Colon (tissue), 2 donors: ENCODE measurements around the gene SLC22A4.

ENCODE experiments used
- FAIRE-seq: peaks from 2 replicates; lab custom pipeline; 2012; peaks lifted over from hg19 to GRCh38; lab: Jason Lieb, UNC
- donor health status: control.
- donor health status: control.

Gene SLC22A4

DNA sequence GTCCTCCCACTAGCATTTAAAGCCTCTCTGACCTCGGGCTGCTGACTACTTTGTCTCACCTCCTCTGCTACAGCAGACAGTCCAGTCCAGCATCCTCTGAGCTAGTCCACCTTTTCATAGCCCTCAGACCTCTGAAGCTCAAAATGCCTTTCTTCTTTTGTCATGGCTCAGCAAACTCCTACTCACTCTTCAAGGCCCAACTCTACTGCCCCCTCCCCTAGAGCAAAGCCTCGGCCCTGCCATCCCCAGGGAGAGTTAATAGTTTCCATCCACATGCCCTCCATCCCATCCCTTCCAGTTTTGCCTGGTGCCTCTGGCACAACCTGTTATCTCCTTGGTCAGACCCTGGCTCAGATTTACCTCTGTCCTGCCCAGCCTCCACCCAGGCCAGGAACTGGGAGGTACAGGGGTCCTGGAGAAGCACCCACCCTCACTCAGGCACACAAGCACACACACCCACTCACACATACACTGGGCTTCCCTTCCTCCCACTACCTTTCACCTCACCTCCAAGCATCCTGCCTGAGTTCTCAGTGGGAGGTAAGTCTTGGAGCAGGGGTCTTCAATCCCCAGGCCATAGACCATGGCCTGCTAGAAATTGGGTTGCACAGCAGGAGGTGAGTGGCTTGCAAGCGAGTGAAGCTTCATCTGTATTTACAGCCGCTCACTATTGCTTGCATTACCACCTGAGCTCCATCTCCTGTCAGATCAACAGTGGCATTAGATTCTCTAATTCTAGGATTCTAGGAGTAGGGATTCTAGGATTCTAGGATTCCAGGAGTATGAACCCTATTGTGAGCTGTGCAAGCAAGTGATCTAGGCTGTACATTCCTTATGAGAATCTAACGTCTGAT lies 18.6 kb upstream of the SLC22A4 start:
- FAIRE-seq, result no peak

DNA sequence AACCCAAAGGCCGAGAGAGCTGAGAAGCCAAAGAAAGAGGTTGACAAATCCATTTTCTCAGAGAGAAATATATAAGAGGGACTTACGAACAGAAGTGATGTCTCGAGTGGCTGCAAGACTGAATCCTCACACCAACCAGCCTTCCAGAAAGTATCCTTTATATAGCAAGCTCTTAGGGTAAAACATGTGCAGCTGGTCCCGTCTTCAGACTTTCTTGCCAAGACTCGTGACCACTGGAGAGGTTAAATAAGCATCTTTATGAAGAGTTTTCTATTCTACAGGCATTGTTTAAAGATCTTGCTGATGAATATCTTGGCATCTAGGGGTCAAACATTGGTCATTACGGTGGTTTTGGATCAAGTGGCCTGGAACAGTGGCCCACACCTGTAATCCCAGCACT lies 16.9 kb upstream of the SLC22A4 start:
- no peak for FAIRE-seq

DNA sequence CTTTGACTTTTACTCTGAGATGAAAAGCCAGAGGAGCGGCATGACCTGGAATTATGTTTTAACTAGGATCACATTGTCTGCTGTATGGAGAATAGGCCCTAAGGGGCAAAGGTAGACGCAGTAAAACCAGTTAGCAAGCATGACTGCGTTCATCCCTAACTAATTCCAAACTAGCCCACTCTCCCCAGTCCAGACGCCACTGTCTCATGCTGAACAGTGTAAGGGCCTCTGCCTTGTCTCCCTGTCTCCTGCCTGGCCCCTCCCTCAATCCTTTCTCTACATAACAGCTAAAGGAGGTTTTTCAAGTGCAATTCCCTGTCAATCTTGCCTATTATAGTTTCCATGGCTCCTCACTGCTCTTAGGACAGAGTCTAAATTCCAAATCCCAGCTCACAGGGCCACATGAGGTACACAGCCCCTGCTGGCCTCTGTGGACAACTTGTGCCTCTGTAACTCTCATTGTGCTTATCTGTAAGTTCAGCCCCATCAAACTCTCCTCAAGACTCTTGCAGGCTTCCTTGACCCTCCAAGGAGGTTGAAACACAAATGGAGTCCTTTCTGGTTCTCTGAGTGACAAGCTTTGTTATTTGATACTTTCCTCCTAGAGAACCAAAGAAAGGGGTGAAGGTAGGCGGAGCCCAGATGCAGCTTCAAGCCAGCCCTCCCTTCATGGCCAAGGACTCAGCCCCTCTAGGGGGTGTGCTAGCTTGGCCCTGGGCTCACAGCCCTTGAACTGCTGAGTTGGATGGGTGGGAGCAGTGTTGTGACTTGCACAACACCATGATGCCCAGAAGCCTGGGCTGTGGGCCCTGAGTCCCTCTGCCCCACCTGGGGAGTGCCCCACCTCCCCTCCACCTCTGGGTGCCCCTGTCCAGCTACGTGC lies 16.0 kb upstream of the SLC22A4 start:
- no peak for FAIRE-seq

- no peak for FAIRE-seq
Measured at GRCh38 chr5:132279801-132280200, 14.4 kb upstream of the SLC22A4 start.

GRCh38 chr5:132280371-132281240 lies 13.6 kb upstream of the SLC22A4 start:
- FAIRE-seq, result no peak

DNA sequence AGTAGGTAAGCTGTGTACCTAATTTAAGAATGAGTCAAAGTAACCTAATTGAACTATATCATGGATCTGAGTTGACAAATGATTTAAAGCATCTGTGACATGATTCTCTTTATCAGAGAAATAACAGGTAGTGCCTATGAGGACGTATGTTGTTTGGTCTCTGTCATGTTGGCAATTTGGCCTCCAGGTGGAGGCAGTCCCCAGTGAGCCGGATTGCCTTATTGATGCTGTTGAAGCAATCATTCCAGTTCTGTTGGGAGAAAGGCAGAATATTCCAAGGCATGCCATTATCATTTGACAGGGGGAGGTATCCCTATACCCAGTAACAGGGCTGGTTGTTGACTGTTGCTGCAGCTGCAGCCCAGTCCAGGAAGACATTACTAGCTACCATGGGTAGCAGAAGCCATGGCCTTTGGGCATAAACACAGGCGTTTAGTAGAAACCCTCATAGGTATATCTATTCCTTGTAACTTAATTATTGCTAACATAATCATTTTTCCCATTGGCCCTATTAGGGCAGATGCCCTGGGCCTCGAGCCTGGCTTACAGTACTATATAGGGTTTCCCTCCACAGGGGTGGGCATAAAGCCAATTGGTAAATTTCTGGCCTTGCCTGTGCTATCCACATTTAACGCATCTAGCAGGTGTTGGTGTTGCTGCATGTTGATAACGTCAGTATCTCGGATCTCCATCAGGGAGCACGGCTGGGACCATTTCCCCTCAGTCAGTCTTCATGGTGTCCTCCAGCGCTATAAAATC lies 12.2 kb upstream of the SLC22A4 start:
- FAIRE-seq, result no peak

- no peak for FAIRE-seq
Measured at GRCh38 chr5:132283423-132284043, 10.7 kb upstream of the SLC22A4 start.

DNA sequence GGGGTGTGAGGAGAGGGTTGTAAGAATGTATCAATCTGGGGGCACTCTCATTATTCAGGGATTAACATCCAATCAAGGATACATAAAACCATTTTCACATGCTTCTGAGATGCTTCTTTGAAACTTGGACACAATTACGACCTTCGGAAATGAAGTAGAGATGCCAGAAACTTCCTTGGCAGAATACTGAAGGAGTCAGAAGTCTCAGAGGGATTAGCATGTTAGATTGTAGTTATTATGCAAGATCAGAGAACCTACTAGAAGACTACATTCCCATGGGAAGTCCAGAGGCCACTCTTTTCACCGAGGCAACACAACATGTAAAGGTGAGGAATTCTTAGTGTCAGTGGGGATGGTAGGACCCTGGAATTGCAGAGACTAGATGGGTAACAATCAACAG lies 5.1 kb upstream of the SLC22A4 start:
- no peak for FAIRE-seq

DNA sequence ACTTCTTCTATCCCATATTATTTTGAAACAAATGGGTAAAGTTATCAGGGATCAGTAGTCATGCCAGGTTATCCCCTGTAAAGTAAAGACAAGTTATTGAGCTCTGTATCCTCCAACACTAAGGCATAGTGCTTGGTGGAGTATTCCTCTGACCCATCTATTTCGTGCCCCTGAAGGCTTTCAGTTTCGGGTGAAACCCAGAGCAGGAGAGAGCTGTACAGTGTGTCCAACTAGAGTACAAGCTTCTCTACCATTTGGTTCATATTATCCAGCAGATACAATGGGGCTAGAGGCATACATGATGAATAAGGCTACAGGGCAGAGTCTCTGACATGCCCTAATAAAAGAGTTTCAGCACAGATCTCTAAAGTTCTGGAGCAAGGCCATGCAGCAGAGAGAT lies 3.2 kb upstream of the SLC22A4 start:
- no peak for FAIRE-seq

GRCh38 chr5:132293066-132293991 lies 865 bp upstream of the SLC22A4 start:
- FAIRE-seq, result no peak

DNA sequence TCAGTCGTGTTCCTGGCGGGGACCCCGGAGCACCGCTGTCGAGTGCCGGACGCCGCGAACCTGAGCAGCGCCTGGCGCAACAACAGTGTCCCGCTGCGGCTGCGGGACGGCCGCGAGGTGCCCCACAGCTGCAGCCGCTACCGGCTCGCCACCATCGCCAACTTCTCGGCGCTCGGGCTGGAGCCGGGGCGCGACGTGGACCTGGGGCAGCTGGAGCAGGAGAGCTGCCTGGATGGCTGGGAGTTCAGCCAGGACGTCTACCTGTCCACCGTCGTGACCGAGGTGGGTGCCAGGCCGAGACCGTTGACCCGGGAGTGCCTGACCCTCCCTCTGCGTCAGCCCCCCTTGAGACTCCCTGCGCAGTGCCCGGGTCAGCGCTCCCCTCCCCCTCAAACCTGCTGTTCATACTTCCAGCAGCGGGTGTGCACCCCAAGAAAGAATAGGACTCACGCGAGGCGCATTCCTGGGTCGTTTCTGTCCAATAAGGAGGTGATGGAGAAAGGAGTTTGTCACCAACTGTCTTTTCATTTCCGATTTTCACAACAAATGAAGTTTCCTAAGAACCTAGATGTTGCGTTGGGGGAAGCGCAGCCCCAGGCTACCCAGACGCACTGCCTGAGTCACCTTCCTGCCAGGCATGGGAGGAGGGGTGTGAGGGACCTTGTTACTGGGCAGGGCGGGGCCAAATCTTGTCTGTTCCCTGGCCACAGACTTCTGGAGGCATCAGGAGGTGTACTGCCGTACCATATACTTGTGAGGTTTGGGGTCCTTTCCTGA lies 722 bp downstream of the SLC22A4 start:
- no peak for FAIRE-seq

DNA sequence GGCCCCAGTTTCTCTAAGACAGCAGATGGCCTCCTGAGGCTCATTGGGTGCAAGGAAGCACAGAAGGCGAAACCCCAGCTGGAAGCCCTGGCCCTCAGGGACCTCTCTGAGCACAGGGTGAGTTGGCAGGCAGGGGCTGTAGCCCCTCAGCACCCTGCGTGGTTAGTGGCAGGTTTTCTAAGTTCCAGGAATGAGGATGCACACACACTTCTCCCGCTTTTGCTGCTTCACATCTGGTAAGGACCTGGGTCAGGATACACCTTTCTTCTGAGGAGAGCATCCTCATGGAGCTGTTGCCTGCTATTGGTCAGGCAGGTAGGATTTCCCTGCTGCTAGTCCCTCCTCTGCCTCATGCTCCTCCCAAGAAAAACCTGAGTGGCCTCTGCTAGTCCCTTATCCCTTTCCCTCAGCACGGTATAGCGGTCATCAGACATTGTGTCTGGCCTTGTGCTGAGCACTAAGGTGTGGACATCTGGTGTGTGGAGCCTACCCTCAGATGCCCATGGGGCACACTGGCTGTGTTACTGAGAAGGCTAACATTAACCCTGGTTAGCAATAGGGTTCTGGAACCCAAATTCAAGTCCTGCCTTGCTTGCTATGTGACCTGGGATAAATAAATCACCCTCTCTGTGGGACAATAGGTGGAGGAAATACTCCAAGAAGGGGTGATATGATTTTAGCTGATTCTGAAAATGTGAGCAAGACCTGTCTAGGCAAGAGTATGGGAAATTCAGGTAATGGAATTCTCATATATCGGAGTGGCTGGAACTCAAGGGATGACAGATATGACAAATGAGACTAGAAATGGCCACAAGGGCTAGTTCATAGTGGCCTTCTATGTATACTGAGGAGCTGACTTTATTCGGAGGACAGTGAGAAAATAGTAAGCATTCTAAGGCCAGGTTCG lies 1.6 kb downstream of the SLC22A4 start:
- no peak for FAIRE-seq

DNA sequence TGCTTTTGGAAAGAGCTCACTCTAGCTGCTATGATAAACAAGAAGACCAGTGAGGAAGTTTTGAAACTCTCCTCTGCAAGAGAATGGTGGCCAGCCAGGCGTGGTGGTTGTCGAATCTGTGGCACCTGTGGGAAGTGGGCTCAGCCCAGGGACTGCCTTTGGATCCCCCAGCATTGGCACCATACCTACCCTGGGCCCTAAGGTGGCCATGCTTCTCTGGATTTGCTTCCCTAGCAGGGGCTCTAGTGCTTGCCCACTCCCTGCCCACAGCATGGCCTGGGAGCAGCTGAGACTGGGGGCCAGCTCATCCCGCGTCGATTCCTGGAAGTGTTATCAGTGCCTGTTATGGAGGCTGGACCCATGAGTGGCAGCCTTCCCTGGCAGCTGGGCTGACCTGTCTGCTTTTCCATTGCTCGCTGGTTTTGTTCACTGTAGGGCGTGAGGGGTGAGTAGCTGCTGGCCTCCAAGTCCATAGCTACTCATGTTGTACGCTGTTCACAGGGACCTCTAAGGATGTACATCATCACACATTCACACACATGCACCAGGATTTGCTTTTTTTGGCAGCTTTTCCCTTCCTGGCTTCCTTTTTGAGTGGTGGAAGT lies 2.3 kb downstream of the SLC22A4 start:
- FAIRE-seq, result no peak

DNA sequence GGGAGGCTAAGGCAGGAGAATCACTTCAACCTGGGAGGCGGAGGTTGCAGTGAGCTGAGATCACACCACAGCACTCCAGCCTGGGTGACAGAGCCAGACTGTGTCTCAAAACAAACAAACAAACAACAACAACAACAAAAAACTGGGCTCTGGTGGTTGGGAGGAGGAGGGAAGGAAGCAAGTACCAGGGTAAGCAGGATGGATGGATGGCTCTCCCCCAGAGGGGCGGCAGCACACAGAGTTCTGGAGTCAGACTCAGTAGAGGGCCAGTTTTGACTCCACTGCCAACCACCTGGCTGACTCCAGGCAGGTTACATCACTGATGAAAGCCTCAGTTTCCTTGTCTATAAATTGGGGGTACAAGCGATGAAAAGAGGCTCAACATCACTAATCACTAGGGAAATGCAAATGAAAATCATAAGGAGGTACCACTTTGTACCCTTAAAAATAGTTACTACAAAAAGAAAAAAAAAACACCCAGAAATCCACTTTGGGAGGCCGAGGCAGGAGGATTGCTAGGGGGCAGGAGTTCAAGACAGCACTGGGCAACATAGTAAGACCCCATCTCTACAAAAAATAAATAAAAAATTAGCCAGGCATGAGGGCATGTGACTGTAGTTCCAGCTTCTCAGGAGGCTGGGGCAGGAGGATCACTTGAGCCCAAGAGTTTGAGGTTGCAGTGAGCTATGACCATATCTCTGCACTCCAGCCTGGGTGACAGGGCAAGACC lies 3.2 kb downstream of the SLC22A4 start:
- FAIRE-seq, result no peak

GRCh38 chr5:132298298-132299212 lies 4.4 kb downstream of the SLC22A4 start:
- FAIRE-seq, result no peak

GRCh38 chr5:132299917-132300316 lies 5.7 kb downstream of the SLC22A4 start:
- no peak for FAIRE-seq
